Tibial nerve (tissue), 4 donors: Measurements from ENCODE around the gene SLC34A1. TPM values are rescaled to one million over a fixed set of nuclear protein-coding genes. Genes with fewer than 3 reads are reported as not detected.

Source experiments
- DNase-seq, 2 donors: peaks; one replicate each; pipeline ENCODE4 v3.0.0-alpha.2; 2019; ENCODE audit warnings: low spot score in 2 of 2
- H3K27ac ChIP-seq, 4 donors: fragments of 200-600 bp; sonication (generic) in 3 of 4; one replicate each; pipeline ENCODE4 v1.5.1; 2017 to 2019; ENCODE audit warnings: mild to moderate bottlenecking in 1 of 4
- H3K27me3 ChIP-seq, 2 donors: fragments of 200-600 bp; sonication (generic) in 1 of 2; one replicate each; pipeline versions ENCODE4 v1.5.1 to v1.6.0; 2017 to 2019
- H3K36me3 ChIP-seq, 3 donors: fragments of 200-600 bp; sonication (generic); one replicate each; pipeline ENCODE4 v1.5.1; 2018 to 2019
- H3K4me1 ChIP-seq, 4 donors: fragments of 200-600 bp; sonication (generic) in 3 of 4; one replicate each; pipeline ENCODE4 v1.5.1; 2017 to 2019
- H3K4me3 ChIP-seq, 4 donors: fragments of 200-600 bp; sonication (generic) in 3 of 4; one replicate each; pipeline ENCODE4 v1.5.1; 2017 to 2019; ENCODE audit warnings: mild to moderate bottlenecking in 1 of 4, moderate library complexity in 1 of 4
- H3K9me3 ChIP-seq, 4 donors: fragments of 200-600 bp; sonication (generic) in 3 of 4; one replicate each; pipeline ENCODE4 v1.5.1; 2017 to 2019
- CTCF ChIP-seq, 5 experiments: fragments of 200-600 bp in 3 of 5; fragments of 450-650 bp in 2 of 5; sonication (generic) in 3 of 5; IDR thresholded peaks; one replicate each; pipeline ENCODE4 v1.5.1; 2016 to 2019; ENCODE audit warnings: antibody characterized with exemption in 5 of 5, mild to moderate bottlenecking in 3 of 5, moderate library complexity in 2 of 5
- EP300 ChIP-seq, 2 donors: sonication (generic); formaldehyde crosslinking; IDR thresholded peaks; one replicate each; pipeline ENCODE4 v1.6.1; 2017; ENCODE audit warnings: antibody characterized with exemption in 2 of 2, mild to moderate bottlenecking in 1 of 2
- POLR2A ChIP-seq, 2 donors: fragments of 450-650 bp; IDR thresholded peaks; one replicate each; pipeline ENCODE4 v1.6.1; 2017; ENCODE audit warnings: antibody characterized with exemption in 2 of 2, mild to moderate bottlenecking in 2 of 2, moderate library complexity in 2 of 2
- WGBS, 2 donors: methylation state at CpG; one replicate each; pipeline ENCODE4 v1.1.5; 2018; 5-methylcytosine and 5-hydroxymethylcytosine counted together
- total RNA-seq, 4 donors: library from RNA; depleted of rRNA; stranded (reverse); fragments of >200 nt; gene quantifications; one replicate each; pipeline ENCODE4 v1.1.0, GENCODE V29; 2016

SLC34A1 gene
- total RNA-seq, 4 donors from 2014 or later, result not detected

DNA sequence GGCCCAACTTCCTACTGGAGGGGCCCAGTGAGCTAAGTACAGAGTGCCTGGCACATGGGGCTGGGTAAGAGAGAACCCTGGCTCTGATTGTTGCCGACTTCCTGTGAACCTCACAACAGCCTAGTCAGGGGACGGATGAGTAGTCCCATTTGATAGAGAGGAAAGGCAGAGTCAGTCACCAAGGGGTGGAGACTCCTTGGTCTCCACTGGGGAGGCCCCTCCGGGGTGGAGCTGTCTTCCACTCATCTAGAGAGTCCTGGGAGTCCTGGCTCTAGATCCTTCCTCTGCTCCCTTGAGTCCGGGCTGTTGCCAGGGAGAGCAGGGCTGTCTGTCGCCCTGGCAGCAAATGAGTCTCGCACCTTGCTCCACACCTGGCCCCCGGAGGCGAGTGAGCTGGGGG lies 50.2 kb downstream of the SLC34A1 start:
- TF ChIP-seq CTCF (IDR thresholded peaks at IDR 0.05) (no peak), EP300 (IDR thresholded peaks at IDR 0.05) (no peak), POLR2A (IDR thresholded peaks at IDR 0.05) (no peak)
- 88 to 91% methylated on average over 3 to 5 of the region's 8 CpGs for WGBS, 2 donors
- peaks cover 0 to 93% (median 40%) of the 10 kb centered on the region in 3 donors for H3K36me3 ChIP-seq
- no peak for DNase-seq
- no peak overlapping the region for H3K4me3 ChIP-seq
- H3K27me3 ChIP-seq, result no peaks in the 10 kb centered on the region
- peaks cover 0 to 27% (median 18%) of the 10 kb centered on the region in 4 donors for H3K4me1 ChIP-seq
- no peak overlapping the region for H3K27ac ChIP-seq
- H3K9me3 ChIP-seq, result no peaks in the 10 kb centered on the region

GRCh38 chr5:177434942-177435738 lies 50.9 kb downstream of the SLC34A1 start:
- Histone ChIP-seq H3K27ac (no peak overlapping the region), H3K27me3 (no peaks in the 10 kb centered on the region), H3K4me1 (peaks cover 0 to 22% (median 13%) of the 10 kb centered on the region in 4 donors), H3K9me3 (no peaks in the 10 kb centered on the region), H3K36me3 (peaks cover 0 to 97% (median 40%) of the 10 kb centered on the region in 3 donors), H3K4me3 (no peak overlapping the region)
- WGBS, 2 donors, result 90 to 91% methylated on average over 17 to 18 of the region's 20 CpGs
- DNase-seq, result no peak
- TF ChIP-seq POLR2A (IDR thresholded peaks at IDR 0.05) (no peak), CTCF (IDR thresholded peaks at IDR 0.05) (no peak), EP300 (IDR thresholded peaks at IDR 0.05) (no peak)

GRCh38 chr5:177435847-177436536 lies 51.8 kb downstream of the SLC34A1 start:
- Histone ChIP-seq H3K4me1 (peaks cover 0 to 16% (median 10%) of the 10 kb centered on the region in 4 donors), H3K9me3 (no peaks in the 10 kb centered on the region), H3K36me3 (peaks cover 0 to 97% (median 40%) of the 10 kb centered on the region in 3 donors), H3K27ac (no peak overlapping the region), H3K4me3 (no peak overlapping the region), H3K27me3 (no peaks in the 10 kb centered on the region)
- 90 to 91% methylated on average over 28 to 37 of the region's 37 CpGs for WGBS, 2 donors
- TF ChIP-seq EP300 (IDR thresholded peaks at IDR 0.05) (no peak), POLR2A (IDR thresholded peaks at IDR 0.05) (no peak), CTCF (IDR thresholded peaks at IDR 0.05) (no peak)
- DNase-seq, result no peak

- peaks cover 0 to 97% (median 34%) of the 10 kb centered on the region in 3 donors for H3K36me3 ChIP-seq
- TF ChIP-seq CTCF (IDR thresholded peaks at IDR 0.05) (no peak), POLR2A (IDR thresholded peaks at IDR 0.05) (no peak), EP300 (IDR thresholded peaks at IDR 0.05) (no peak)
- WGBS, 2 donors, result 64 to 78% methylated on average over 4 of the region's 4 CpGs
Measured at GRCh38 chr5:177437623-177438022, 53.4 kb downstream of the SLC34A1 start.

DNA sequence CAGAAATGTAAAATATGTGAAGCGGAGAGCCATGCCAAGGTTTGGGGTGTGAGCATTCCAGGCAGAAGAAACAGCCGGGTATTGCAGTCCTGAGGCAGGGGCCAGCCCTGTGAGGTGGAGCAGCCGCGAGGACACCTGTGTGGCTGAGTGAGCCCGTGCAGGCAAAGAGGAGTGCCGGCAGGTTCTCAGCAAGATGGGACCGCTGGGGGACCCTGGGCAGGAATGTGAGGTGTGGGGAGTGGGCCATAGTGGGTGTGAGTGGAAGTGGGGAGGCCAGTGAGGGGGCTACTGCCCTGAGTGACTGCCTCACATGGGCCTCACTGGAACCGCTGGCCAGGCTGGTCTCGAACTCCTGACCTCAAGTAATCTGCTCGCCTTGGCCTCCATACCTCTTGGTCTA lies 54.2 kb downstream of the SLC34A1 start:
- Histone ChIP-seq H3K4me3 (no peak overlapping the region), H3K27me3 (no peaks in the 10 kb centered on the region), H3K9me3 (no peaks in the 10 kb centered on the region), H3K36me3 (peaks cover 0 to 91% (median 25%) of the 10 kb centered on the region in 3 donors), H3K27ac (no peak overlapping the region), H3K4me1 (no peaks in the 10 kb centered on the region)
- 92 to 93% methylated on average over 10 of the region's 10 CpGs for WGBS, 2 donors
- no peak for TF ChIP-seq POLR2A (IDR thresholded peaks at IDR 0.05)
- no peak for TF ChIP-seq EP300 (IDR thresholded peaks at IDR 0.05)
- TF ChIP-seq CTCF (IDR thresholded peaks at IDR 0.05), result no peak
- DNase-seq, result no peak

More at GRCh38 chr5:177437623-177438022, 53.4 kb downstream of the SLC34A1 start:
- H3K4me3 ChIP-seq, result no peak overlapping the region
- no peak overlapping the region for H3K27ac ChIP-seq
- DNase-seq, result no peak
- no peaks in the 10 kb centered on the region for H3K9me3 ChIP-seq
- no peaks in the 10 kb centered on the region for H3K27me3 ChIP-seq
- peaks cover 0 to 6% (median 0%) of the 10 kb centered on the region in 4 donors for H3K4me1 ChIP-seq
